Pons (tissue), 1 donor: Measurements from ENCODE around the gene CAPRIN1.
A peak's percentile ranks its signal among the peaks of the same experiment; 100 is the strongest.
"Not testable (repeated sequence)": the region's sequence is repeated elsewhere in the genome, so short reads cannot be mapped to it uniquely, and the experiment has no call there.

Experiments
- DNase-seq: peaks from one replicate; pipeline ENCODE4 v3.0.0-alpha.2; 2016; ENCODE audit warnings: low spot score

CAPRIN1 gene

GRCh38 chr11:34050581-34051348 is 766 bp upstream of the CAPRIN1 start:
- no peak for DNase-seq

- DNase-seq, result peak; percentile 78
Measured at GRCh38 chr11:34052036-34052607, 591 bp downstream of the CAPRIN1 start.

GRCh38 chr11:34052608-34053160 is 1.2 kb downstream of the CAPRIN1 start:
- no peak for DNase-seq

- DNase-seq, result peak; percentile 54
Measured at GRCh38 chr11:34053161-34053686, 1.7 kb downstream of the CAPRIN1 start.

- not testable (repeated sequence) for DNase-seq
Measured at GRCh38 chr11:34054351-34054750, 2.8 kb downstream of the CAPRIN1 start.

GRCh38 chr11:34055218-34056000 is 3.9 kb downstream of the CAPRIN1 start:
- no peak for DNase-seq

GRCh38 chr11:34056672-34057071 is 5.1 kb downstream of the CAPRIN1 start:
- no peak for DNase-seq

- no peak for DNase-seq
Measured at GRCh38 chr11:34063061-34063795, 11.7 kb downstream of the CAPRIN1 start.

- DNase-seq, result no peak
Measured at GRCh38 chr11:34064291-34064690, 12.8 kb downstream of the CAPRIN1 start.

GRCh38 chr11:34065505-34066203 is 14.1 kb downstream of the CAPRIN1 start:
- no peak for DNase-seq

- not testable (repeated sequence) for DNase-seq
Measured at GRCh38 chr11:34066766-34067165, 15.2 kb downstream of the CAPRIN1 start.

- no peak for DNase-seq
Measured at GRCh38 chr11:34067383-34068065, 16.0 kb downstream of the CAPRIN1 start.

GRCh38 chr11:34068111-34068510 is 16.6 kb downstream of the CAPRIN1 start:
- DNase-seq, result peak; percentile 28

GRCh38 chr11:34071306-34071705 is 19.8 kb downstream of the CAPRIN1 start:
- not testable (repeated sequence) for DNase-seq

- no peak for DNase-seq
Measured at GRCh38 chr11:34072041-34072440, 20.5 kb downstream of the CAPRIN1 start.

GRCh38 chr11:34072832-34073231 is 21.3 kb downstream of the CAPRIN1 start:
- DNase-seq, result no peak

GRCh38 chr11:34074391-34074790 is 22.9 kb downstream of the CAPRIN1 start:
- no peak for DNase-seq

GRCh38 chr11:34075178-34075820 is 23.8 kb downstream of the CAPRIN1 start:
- no peak for DNase-seq

GRCh38 chr11:34080609-34081008 is 29.1 kb downstream of the CAPRIN1 start:
- DNase-seq, result no peak

GRCh38 chr11:34084637-34085036 is 33.1 kb downstream of the CAPRIN1 start:
- no peak for DNase-seq
